IMR-90 (cell line): Measurements from ENCODE around the gene FH.

Experiments
- BHLHE40 ChIP-seq: fragments of 150-350 bp; IDR thresholded peaks from 2 replicates; pipeline ENCODE4 v1.6.1; 2016; ENCODE audit warnings: mild to moderate bottlenecking, low read depth, low read length
- CTCF ChIP-seq: conservative IDR thresholded peaks from 2 replicates; pipeline ENCODE4 v1.5.1; 2012; ENCODE audit warnings: mild to moderate bottlenecking, low read depth, low read length, improper control_type of control experiment
- POLR2A ChIP-seq: IDR thresholded peaks from 2 replicates; pipeline ENCODE4 v1.6.1; 2012; ENCODE audit warnings: mild to moderate bottlenecking, low read depth, low read length
- RFX5 ChIP-seq: IDR thresholded peaks from 2 replicates; pipeline ENCODE4 v1.8.0; 2012; ENCODE audit warnings: low read depth, mild to moderate bottlenecking, low read length, moderate library complexity
- SMC3 ChIP-seq: fragments of 150-350 bp; IDR thresholded peaks from 2 replicates; pipeline ENCODE4 v1.6.1; 2016; ENCODE audit warnings: low read depth, mild to moderate bottlenecking, antibody characterized with exemption, low read length, moderate library complexity

- TF ChIP-seq CTCF, result no peak
- no peak for TF ChIP-seq RFX5
- TF ChIP-seq POLR2A, result no peak
- TF ChIP-seq BHLHE40, result no peak
- TF ChIP-seq SMC3, result no peak
These were observed 38.1 kb upstream of the FH start for GRCh38 chr1:241557551-241558193.
